HG02938 (cell line): ENCODE results near the gene CD84.
"Not testable (repeated sequence)": the region's sequence is repeated elsewhere in the genome, so short reads cannot be mapped to it uniquely, and the experiment has no call there.

ENCODE experiments used
- ATAC-seq: cut with Tn5 transposase; IDR thresholded peaks from one replicate; pipeline ENCODE4 v1.9.1; 2021; ENCODE audit warnings: mild to moderate bottlenecking, moderate library complexity; ENCODE audit not compliant: unreplicated experiment

Gene CD84

DNA sequence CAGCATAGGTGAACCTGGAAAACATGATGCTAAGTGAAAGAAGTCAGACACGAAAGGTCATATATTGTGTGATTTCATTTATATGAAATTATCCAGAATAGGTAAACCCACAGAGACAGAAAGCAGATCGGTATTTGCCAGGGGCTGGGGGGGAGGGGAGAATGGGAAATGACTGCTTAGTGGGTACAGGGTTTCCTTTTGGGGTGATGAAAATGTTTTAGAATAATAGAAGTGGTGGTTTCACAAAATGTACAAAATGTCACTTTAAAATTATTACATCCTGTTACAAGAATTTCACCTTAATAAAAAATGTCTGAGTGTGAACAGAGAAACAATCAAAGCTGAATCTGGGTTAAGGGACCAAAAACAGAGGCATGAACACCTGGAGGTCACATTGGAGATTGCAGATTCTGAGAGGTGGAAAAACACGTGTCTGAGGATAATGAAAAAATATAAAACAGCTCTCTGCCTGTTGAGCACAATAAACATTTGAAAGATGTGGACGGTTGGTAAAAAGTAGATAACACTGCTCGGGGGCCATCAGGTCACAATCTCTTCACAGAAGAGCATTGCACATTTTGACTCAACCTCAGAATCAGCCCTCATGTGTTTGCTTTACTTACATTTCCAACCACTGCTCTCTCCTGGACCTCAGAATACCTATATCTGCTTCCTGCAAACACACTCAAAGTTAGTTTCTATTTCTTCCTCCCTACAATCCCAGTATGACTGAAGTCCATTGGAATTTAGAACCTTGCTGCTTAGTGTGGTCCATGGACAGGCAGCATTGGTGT, 59.5 kb downstream of the CD84 start:
- ATAC-seq = peak; percentile 36

DNA sequence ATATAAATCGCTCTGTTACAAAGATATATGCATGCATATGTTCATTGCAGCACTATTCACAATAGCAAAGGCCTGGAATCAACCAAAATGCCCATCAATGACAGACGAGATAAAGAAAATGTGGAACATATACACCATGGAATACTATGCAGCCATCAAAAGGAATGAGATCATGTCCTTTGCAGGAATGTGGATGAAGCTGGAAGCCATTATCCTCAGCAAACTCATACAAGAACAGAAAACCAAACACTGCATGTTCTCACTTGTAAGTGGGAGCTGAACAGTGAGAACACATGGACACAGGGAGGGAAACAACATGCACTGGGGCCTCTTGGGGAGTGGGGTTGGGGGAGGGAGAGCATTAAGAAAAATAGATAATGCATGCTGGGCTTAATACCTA, 61.8 kb downstream of the CD84 start:
- not testable (repeated sequence) for ATAC-seq

DNA sequence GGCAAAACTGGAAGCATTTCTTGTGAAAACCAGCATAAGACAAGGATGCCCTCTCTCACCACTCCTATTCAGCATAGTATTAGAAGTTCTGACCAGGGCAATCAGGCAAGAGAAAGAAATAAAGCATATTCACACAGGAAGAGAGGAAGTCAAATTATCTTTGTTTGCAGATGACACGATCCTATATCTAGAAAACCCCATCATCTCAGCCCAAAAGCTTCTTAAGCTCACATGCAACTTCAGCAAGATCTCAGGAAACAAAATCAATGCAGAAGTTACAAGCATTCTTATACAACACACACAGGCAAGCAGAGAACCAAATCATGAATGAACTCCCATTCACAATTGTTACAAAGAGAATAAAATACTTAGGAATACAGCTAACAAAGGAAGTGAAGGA, 63.4 kb downstream of the CD84 start:
- not testable (repeated sequence) for ATAC-seq

DNA sequence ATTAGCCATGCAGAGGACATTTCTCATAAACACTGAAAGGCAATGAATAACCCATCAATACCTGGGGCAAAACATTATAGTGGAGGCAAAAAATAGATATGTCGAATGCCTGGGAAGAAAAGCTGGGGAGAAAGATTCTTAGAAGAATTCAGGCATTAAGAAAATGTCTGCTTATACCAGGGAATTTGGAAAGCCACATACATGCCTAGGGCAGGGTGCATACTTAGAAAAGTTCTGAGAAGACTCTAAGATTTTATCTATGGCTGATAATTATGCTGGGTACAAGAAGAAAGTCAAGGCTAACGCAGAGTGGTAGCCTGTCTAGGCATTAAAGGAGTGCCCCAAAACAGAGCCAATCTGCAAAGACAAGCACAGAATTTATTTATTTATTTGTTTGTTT, 74.6 kb downstream of the CD84 start:
- ATAC-seq = no peak

DNA sequence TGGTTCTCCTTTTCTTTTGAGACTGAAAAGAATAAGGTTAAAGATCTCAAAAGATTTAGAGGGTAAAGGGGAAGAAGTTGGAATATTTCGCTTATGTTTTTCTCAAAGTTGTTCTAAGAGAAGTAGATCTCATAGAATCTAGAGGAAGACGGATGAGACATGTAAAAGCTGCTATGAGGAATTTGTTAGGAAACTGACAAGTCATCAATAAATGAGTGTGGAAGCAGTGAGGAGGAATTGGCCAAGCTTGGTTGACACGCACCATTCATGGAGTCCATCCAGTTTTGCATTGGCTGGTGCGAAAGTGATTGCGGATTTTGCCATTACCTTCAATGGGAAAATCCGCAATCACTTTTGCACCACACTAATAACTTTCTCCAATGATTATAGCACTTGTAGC, 76.2 kb downstream of the CD84 start:
- ATAC-seq = no peak

DNA sequence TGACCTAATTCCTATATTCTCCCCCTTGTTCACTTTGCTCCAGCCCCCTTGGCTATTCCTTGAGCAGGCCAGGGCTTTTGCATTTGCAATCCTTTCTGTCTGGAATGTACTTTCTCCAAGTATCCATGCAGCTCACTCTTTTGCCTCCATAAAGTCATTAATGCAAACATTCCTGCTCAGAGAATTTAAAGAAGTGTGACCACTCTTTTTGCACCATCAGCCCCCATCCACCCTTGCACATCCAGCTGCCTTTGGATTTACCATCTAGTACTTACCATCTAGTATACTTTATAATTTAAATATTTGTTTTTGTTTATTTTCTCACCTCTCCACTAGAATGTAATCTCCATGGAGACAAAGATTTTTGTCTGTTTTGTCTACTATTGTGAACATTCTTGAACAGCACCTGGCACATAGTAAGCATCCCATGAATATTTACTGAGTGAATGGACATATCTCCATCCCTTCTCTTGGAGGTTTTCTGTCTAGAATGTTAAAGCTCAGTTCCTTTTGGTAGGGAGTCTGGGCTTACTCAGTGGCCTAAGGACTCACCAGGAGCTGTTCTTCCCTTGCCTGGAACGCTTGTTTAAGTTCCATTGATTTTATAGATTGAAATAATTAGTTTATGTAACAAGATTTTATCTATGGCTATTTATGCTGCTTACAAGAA, 78.8 kb downstream of the CD84 start:
- ATAC-seq = no peak

DNA sequence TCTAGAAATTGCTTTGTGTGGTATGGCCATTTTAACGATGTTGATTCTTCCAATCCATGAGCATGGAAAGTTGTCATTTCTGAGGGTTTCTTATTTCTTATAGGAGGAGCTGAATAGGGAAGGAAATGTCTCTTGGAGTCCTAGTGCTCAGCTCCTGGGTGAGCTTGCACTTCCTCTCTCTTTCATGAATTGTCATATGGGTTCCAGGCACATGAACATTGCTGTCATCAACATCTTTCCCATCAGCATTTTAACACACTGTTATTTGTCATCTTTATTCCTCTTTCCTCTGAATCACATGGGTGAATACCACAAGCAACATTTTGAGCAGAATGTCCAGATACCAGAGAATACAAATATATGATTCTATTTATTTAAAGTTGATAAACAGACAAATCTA, 79.7 kb downstream of the CD84 start:
- ATAC-seq = no peak

DNA sequence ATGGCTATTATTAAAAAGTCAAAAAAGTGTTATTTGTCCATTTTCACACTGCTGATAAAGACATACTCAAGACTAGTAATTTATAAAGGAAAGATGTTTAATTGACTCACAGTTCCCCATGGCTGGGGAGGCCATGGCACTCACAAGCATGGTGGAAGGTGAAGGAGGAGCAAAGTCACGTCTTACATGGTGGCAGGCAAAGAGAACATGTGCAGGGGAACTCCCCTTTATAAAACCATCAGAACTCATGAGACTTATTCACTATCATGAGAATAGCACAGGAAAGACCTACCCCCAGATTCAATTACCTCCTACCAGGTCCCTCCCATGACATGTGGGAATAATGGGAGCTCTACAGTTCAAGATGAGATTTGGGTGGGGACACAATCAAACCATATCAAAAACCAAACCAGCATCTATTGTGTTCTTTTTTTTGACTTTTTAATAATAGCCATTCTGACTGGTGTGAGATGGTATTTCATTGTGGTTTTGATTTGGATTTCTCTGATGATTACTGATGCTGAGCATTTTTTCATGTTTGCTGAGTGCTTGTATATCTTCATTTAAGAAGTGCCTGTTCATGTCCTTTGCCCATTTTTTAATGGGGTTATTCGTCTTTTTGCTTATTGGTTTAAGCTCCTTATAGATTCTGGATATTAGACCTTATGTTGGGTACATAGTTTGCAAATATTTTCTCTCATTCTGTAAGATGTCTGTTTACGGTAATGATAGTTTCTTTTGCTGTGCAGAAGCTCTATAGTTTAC, 80.8 kb downstream of the CD84 start:
- not testable (repeated sequence) for ATAC-seq

DNA sequence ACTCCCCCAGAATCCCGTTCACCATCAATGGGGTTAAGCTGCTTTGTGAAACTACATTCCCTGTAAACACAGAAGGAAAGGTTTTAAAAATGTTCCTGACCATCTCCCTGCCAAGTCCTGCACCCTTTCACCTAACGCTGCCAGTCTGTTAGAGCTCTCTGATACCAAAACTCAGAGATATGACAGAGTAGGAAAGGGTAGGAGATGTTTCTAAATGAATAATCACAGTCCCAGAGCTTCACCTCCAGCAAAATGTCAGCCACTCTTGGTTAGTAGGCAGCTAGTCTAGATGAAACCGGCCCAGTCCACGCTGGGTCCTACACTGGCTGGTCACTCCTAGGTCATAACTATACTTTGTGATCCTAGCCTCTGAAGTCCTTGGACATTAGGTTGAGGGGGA, 83.0 kb downstream of the CD84 start:
- ATAC-seq = no peak

DNA sequence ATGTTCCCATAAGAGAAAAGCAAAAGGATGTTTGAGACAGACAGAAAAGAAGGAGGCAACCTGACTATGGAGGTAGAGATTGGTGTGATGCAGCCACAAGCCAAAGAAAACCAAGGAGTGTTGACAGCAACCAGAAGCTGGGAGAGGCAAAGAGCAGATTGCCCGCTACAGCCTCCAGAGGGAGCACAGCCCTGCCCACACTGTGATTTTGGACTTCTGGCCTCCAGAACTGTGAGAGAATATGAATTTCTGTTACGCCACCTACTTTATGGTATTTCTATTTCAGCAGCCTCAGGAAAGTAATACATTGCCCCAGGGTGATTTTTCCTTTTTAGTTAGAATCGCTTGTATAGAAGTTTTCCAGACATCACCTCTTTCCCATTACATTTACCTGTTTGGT, 84.7 kb downstream of the CD84 start:
- ATAC-seq = no peak

DNA sequence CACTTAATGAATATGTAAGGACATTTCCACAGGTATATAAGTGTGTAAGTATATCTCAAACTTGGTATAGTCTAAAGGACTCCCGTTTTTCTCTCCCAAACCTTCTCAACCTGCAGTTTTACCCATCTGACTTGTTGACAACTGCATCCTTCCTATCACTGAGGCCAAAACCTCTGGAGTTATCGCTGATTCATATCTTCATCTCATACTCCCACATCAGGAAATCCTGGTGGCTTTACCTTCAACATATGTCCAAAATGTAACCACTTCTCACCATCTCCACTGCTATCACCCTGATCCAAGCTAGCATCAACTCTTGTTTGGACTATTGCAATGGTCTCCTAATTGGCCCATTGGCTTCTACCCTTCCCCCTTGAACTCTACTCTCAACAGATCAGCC, 86.7 kb downstream of the CD84 start:
- ATAC-seq = no peak

DNA sequence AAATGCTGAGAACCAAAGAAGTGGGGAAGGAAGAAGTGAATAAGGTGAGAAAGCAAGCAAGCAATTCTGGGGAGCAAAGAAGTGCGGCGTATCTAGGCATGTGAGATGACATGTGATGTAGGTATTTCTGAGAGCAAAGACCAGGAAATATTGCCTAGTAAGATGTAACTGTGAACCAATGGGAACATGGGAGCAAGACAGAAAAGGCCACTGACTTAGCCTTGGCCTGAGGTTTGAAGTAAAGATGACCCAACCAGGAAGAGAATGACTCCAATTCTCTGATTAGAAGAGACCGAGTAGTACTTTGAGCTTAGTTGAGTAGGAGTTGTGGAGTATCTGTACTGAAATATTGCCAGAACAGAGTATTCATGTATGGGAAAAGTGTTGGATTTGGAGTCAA, 87.3 kb downstream of the CD84 start:
- no peak for ATAC-seq
